ENCODE data around the gene TLR5.

Gene TLR5

DNA sequence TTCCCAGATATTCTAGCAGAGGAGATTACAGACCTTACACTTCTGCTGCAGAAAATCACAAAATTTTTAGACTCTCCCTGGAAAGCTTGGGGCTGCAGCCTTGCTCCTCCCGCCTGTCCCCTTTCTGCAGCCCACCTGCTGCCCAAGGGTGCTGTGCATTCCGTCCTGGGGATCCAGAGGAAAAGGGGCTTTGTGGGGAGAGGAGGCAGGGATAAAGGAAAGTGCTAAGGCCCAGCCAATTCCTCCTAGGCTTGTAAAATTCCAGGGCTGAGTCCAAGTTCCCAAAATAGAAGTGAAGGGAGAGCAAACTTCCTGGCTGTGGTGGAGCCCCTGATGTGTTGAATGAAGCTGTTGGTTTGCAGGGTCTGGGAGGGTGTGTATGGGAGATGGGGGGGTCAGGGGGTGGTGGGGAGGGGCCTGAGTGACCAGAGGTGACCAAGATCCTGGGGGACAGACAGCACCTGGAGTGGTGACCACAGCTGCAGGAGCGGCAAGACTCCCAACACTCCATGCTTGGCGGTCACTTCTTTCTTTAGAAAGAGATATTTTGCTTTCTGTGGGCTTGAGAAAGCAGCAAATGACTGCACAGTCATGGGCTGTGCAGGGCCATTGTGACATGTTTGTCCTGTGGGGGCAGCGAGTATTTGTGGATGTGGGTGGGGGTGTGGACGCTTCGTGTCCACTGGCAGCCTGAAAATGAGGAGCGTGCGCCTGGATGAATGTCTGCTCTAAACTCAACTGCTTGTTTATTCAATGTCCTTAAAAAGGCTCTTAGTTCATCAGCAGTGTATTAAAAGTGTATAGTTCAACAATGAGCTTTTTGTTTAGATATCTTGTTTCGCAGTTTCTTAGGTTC lies 68.4 kb downstream of the TLR5 start:
- no peak for DNase-seq (ENCODE audit: low read depth, low spot score)

DNA sequence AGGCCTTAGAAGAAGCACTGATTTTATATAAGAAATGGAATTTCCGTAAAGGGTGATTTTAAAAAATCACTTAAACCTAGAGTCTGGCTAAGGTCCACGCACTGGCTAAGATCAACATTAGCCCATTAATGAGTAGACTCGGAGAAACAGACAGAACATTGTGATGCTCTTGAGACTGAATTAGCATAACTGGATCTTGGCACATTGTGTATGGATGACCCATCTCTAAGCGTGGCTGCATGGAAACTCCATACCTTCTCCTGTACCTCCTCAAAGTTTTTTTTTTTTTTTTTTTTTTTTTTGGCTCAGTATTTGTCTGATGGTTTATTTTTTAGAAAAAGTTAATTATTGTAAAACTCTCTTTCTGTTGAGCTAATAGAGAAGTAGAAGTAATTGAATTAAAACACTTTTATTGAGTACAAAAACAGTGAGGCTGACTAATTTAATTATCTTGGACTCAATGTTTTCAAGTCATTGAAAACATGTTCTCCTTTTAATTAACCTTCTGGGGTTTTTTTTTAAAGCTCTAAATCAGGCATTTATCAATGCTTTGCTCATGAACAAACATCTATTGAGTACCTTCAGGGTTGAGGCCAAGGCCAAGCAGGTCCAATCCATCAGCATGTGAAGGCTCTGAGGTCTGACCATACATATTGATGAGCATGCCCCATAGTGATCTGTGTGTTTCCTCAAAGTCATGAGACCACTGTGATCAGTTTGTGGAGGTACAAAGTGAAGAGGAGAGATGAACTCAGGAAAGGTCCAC lies 74.0 kb downstream of the TLR5 start:
- DNase-seq (ENCODE audit: low read depth, low spot score) = no peak

DNA sequence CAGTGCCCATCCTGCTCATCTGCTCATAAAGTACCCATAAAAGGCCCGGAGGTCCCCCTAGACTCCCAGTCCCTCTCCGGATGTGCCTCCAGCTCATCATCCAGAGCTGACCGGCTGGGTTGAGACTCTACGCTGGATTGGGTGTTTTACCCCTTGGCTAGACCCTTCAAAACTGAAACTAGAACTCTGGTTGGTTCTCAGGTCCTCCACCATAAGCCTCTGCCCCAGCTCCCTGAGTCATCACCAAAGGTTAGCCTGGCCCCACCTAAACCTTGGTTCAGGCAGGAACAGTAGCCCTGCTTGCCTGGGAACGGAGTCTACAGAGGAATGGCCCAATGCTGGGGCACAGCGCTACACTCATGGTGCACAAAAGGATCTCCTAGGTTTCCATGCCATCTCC lies 75.1 kb downstream of the TLR5 start:
- DNase-seq (ENCODE audit: low read depth, low spot score) = no peak

DNA sequence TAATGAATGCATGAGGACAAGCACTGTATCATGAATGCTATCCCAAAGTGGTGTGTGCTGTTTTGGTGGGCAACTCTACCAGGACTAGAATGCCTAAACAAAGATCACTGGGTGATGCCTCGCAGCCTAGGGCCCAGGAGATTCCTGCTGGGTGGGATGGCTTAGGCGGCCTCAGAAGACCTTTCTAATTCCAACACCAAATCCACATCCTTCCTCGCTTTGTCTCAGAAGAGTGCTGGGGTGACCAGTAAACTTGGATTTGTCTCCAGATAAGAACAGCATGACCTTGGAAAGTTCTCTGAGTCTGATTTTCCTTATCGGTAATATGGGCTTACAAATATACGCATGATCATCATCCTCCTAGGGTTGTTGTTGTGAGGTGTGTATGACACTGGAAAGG lies 76.6 kb downstream of the TLR5 start:
- no peak for DNase-seq (ENCODE audit: low read depth, low spot score)

DNA sequence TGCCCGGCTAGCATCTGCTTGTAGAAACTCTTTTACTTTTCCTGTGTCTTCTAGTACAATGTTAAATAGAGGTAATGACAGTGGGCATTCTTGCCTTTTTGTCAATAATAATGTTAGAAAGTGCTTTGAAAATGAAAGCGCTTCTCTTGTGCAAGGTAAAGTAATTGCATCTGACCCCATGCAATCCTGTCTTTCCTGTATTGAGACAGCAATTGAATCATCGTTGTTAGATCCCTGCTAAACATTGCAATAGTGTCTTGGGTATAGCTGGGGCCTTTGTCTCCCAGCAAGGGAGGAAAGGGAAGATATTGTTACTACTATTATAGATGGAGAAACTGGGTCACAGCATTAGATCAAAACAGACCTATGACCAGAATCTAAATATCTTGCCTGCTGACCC lies 80.9 kb downstream of the TLR5 start:
- no peak for DNase-seq (ENCODE audit: low read depth, low spot score)

DNA sequence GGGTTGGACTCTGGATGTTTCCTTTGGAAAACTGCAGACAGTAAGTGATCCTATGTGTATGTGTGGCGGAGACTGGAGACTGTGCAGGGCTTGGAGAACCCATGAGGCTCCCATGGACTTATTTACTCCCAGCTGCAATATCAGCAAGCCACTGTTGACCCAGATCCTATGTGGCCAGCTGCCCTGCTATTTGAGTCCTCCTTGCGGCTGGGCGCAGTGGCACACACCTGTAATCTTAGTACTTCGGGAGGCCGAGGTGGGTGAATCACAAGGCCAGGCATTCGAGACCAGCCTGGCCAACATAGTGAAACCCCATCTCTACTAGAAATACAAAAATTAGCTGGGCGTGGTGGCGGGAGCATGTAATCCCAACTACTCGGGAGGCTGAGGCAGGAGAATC lies 83.5 kb downstream of the TLR5 start:
- DNase-seq (ENCODE audit: low read depth, low spot score) = no peak

Measured in iPS DF 19.7 (cell line).